DMS 273 (cell line): ENCODE data around the gene CCSER1.

ENCODE experiments used
- DNase-seq: peaks from one replicate; lab custom pipeline; 2025; ENCODE audit not compliant: unreplicated experiment; lab: John Stamatoyannopoulos, UW

CCSER1 gene

GRCh38 chr4:90540536-90540935 is 413.3 kb downstream of the CCSER1 start:
- DNase-seq, result no peak

GRCh38 chr4:90542216-90542615 is 415.0 kb downstream of the CCSER1 start:
- DNase-seq, result no peak

GRCh38 chr4:90543419-90544170 is 416.4 kb downstream of the CCSER1 start:
- DNase-seq, result no peak

- no peak for DNase-seq
Measured at GRCh38 chr4:90544532-90545045, 417.4 kb downstream of the CCSER1 start.

- DNase-seq, result no peak
Measured at GRCh38 chr4:90545380-90545779, 418.2 kb downstream of the CCSER1 start.

GRCh38 chr4:90546114-90546513 is 418.9 kb downstream of the CCSER1 start:
- no peak for DNase-seq

- DNase-seq, result peak; percentile 5
Measured at GRCh38 chr4:90570615-90571014, 443.4 kb downstream of the CCSER1 start.

- peak; percentile 9 for DNase-seq
Measured at GRCh38 chr4:90572996-90573395, 445.8 kb downstream of the CCSER1 start.

GRCh38 chr4:90575371-90575770 is 448.2 kb downstream of the CCSER1 start:
- no peak for DNase-seq

- DNase-seq, result peak; percentile 10
Measured at GRCh38 chr4:90580326-90580725, 453.1 kb downstream of the CCSER1 start.

GRCh38 chr4:90582087-90582486 is 454.9 kb downstream of the CCSER1 start:
- no peak for DNase-seq

- DNase-seq, result no peak
Measured at GRCh38 chr4:90584051-90584450, 456.9 kb downstream of the CCSER1 start.

- DNase-seq, result no peak
Measured at GRCh38 chr4:90585961-90586360, 458.8 kb downstream of the CCSER1 start.

- DNase-seq, result no peak
Measured at GRCh38 chr4:90586799-90587198, 459.6 kb downstream of the CCSER1 start.

GRCh38 chr4:90597927-90598326 is 470.7 kb downstream of the CCSER1 start:
- DNase-seq, result no peak

GRCh38 chr4:90598741-90599140 is 471.5 kb downstream of the CCSER1 start:
- DNase-seq, result no peak

GRCh38 chr4:90602726-90603125 is 475.5 kb downstream of the CCSER1 start:
- no peak for DNase-seq

- DNase-seq, result no peak
Measured at GRCh38 chr4:90603540-90603939, 476.3 kb downstream of the CCSER1 start.

- no peak for DNase-seq
Measured at GRCh38 chr4:90606781-90607180, 479.6 kb downstream of the CCSER1 start.

- DNase-seq, result no peak
Measured at GRCh38 chr4:90614371-90614770, 487.2 kb downstream of the CCSER1 start.

- no peak for DNase-seq
Measured at GRCh38 chr4:90621080-90621479, 493.9 kb downstream of the CCSER1 start.

- no peak for DNase-seq
Measured at GRCh38 chr4:90624781-90625180, 497.6 kb downstream of the CCSER1 start.
